T-cell (primary cell): ENCODE results near the gene ELL2. TPM values are rescaled to one million over a fixed set of nuclear protein-coding genes. Genes with fewer than 3 reads are reported as not detected.

Experiments
- ATAC-seq, 4 experiments: fragments of 200-7000 bp in 3 of 4; fragments of 150-1000 bp in 1 of 4; cut with Tn5 transposase; replicated peaks in 1 of 4; 1 replicate in 3 of 4; 2 replicates in 1 of 4; pipeline ENCODE4 v1.10.0; 2021; ENCODE audit warnings: moderate library complexity in 3 of 4, mild to moderate bottlenecking in 2 of 4, moderate number of reproducible peaks in 1 of 4
- CTCF ChIA-PET, 2 donors: fragments of 300-600 bp; sonication (Branson Sonifier 250); formaldehyde crosslinking; loops; one replicate each; lab custom pipeline; 2022; ENCODE audit warnings: antibody characterized with exemption in 2 of 2; lab: Charles Lee
- POLR2A ChIA-PET, 2 donors: fragments of 300-600 bp; sonication (Branson Sonifier 250); formaldehyde crosslinking; loops; one replicate each; lab custom pipeline; 2022; ENCODE audit warnings: antibody characterized with exemption in 2 of 2; lab: Charles Lee
- DNase-seq, 35 experiments: peaks; one replicate each; pipeline versions ENCODE4 v3.0.0 to v3.0.0-alpha.2; 2013 to 2023
- H3K27ac ChIP-seq: one replicate; pipeline ENCODE4 v1.5.1; 2013; ENCODE audit warnings: low read length
- H3K27me3 ChIP-seq, 2 experiments: replicated peaks in 1 of 2; 1 replicate in 1 of 2; 2 replicates in 1 of 2; pipeline versions ENCODE4 v1.6.1 to v1.7.0; 2013; ENCODE audit warnings: low read length in 1 of 2, mixed read lengths in 1 of 2; ENCODE audit not compliant: control insufficient read depth in 2 of 2, insufficient read depth in 2 of 2; ENCODE audit errors: extremely low read depth in 1 of 2
- H3K36me3 ChIP-seq, 2 donors: 1 replicate in 1 of 2; 2 replicates in 1 of 2; pipeline versions ENCODE4 v1.6.1 to v1.7.0; 2013; ENCODE audit warnings: low read length in 1 of 2; ENCODE audit not compliant: control insufficient read depth in 2 of 2, insufficient read depth in 1 of 2; ENCODE audit errors: extremely low read depth in 1 of 2
- H3K4me1 ChIP-seq, 2 experiments: 1 replicate in 1 of 2; 2 replicates in 1 of 2; pipeline versions ENCODE4 v1.6.1 to v1.7.0; 2013; ENCODE audit warnings: low read length in 2 of 2, mixed read lengths in 1 of 2; ENCODE audit not compliant: insufficient read depth in 2 of 2, control insufficient read depth in 1 of 2; ENCODE audit errors: extremely low read depth in 1 of 2
- H3K4me3 ChIP-seq, 2 donors: 1 replicate in 1 of 2; 2 replicates in 1 of 2; pipeline versions ENCODE4 v1.5.1 to v1.7.0; 2013; ENCODE audit warnings: mild to moderate bottlenecking in 2 of 2, low read length in 1 of 2, moderate library complexity in 1 of 2; ENCODE audit not compliant: control insufficient read depth in 1 of 2; ENCODE audit errors: extremely low read depth in 1 of 2
- H3K9me3 ChIP-seq: 2 replicates; pipeline ENCODE4 v1.7.0; 2013
- H3K27ac Mint-ChIP-seq, 2 donors: one replicate each; pipeline ENCODE4 v1.8.0; 2020 to 2021; ENCODE audit warnings: mild to moderate bottlenecking in 2 of 2, mixed read lengths in 2 of 2
- H3K27me3 Mint-ChIP-seq, 2 donors: one replicate each; pipeline ENCODE4 v1.8.0; 2021 to 2022; ENCODE audit warnings: mixed read lengths in 2 of 2
- H3K36me3 Mint-ChIP-seq: one replicate; pipeline ENCODE4 v1.8.0; 2021; ENCODE audit warnings: mixed read lengths
- H3K4me1 Mint-ChIP-seq, 3 donors: one replicate each; pipeline ENCODE4 v1.8.0; 2020 to 2022; ENCODE audit warnings: mixed read lengths in 3 of 3, mild to moderate bottlenecking in 1 of 3
- H3K4me3 Mint-ChIP-seq, 3 donors: one replicate each; pipeline ENCODE4 v1.8.0; 2020 to 2022; ENCODE audit warnings: mild to moderate bottlenecking in 3 of 3, mixed read lengths in 3 of 3, moderate library complexity in 3 of 3
- H3K9me3 Mint-ChIP-seq, 3 donors: one replicate each; pipeline ENCODE4 v1.8.0; 2020 to 2022; ENCODE audit warnings: mixed read lengths in 3 of 3
- WGBS: methylation state at CpG from one replicate; pipeline ENCODE4 v1.1.5; 2013; ENCODE audit warnings: missing lambda C conversion rate; ENCODE audit not compliant: insufficient coverage; 5-methylcytosine and 5-hydroxymethylcytosine counted together
- total RNA-seq, 35 experiments: library from RNA in 6 of 35; stranded (reverse) in 6 of 35; fragments of 120-200 nt in 1 of 35; gene quantifications; one replicate each; pipeline versions ENCODE4 v1.2.1 to v1.2.4 and lab custom pipeline; 2013 to 2026

ELL2 gene
- total RNA-seq, 5 donors from 2014 or later (not counting 1 experiment from before 2014, with no cell fraction given) = 10.3 to 57.8 (median 11.3) TPM

DNA sequence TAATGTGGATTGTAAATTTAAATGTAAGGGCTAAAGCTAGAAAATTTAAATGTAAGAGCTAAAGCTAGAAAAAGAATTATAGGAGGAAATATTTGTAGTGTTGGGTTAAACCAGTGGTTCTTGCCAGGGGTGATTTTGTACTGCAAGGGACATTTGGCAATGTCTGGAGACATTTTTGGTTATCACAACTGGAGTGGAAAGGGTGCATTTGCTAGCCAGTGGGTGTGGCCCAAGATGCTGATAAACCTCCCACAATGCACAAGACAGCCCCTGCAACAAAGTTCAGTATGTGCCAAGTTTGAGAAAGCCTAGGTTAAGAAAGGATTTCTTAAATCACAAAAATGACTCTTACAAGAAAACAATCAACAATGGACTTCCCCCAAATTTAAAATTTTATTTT is 31.6 kb upstream of the ELL2 start:
- no peaks in the 10 kb centered on the region for H3K9me3 Mint-ChIP-seq
- DNase-seq (no peak), ATAC-seq (no peak)
- peaks cover 0 to 10% of the 10 kb centered on the region in 2 donors for H3K27me3 Mint-ChIP-seq
- Histone ChIP-seq H3K27me3 (peaks cover 0 to 3% of the 10 kb centered on the region in 2 experiments), H3K36me3 (no peaks in the 10 kb centered on the region), H3K4me1 (no peaks in the 10 kb centered on the region), H3K4me3 (no peak overlapping the region), H3K9me3 (no peaks in the 10 kb centered on the region), H3K27ac (no peak overlapping the region)
- ChIA-PET POLR2A (no interaction called here), CTCF (no interaction called here)
- H3K36me3 Mint-ChIP-seq = no peaks in the 10 kb centered on the region
- H3K27ac Mint-ChIP-seq = no peak overlapping the region
- H3K4me3 Mint-ChIP-seq = no peak overlapping the region
- H3K4me1 Mint-ChIP-seq = no peaks in the 10 kb centered on the region

- ATAC-seq (no peak), DNase-seq (no peak)
- Histone ChIP-seq H3K4me1 (no peaks in the 10 kb centered on the region), H3K36me3 (no peaks in the 10 kb centered on the region), H3K27me3 (peaks cover 0 to 3% of the 10 kb centered on the region in 2 experiments), H3K4me3 (no peak overlapping the region), H3K9me3 (no peaks in the 10 kb centered on the region), H3K27ac (no peak overlapping the region)
- ChIA-PET CTCF (no interaction called here), POLR2A (interaction anchor here in 1 of 2 donors (0.6 kb wide), 1 partner anchor 25 kb away, joined by 3 read pairs; no protein-coding TSS in a partner anchor)
- H3K4me3 Mint-ChIP-seq = no peak overlapping the region
- H3K9me3 Mint-ChIP-seq = no peaks in the 10 kb centered on the region
- H3K27me3 Mint-ChIP-seq = peaks cover 0 to 5% of the 10 kb centered on the region in 2 donors
- no peaks in the 10 kb centered on the region for H3K4me1 Mint-ChIP-seq
- H3K36me3 Mint-ChIP-seq = no peaks in the 10 kb centered on the region
- H3K27ac Mint-ChIP-seq = no peak overlapping the region
- no CpG with 5 or more reads among the region's 1 CpG for WGBS
These were observed 27.8 kb upstream of the ELL2 start for GRCh38 chr5:95989283-95990048.

DNA sequence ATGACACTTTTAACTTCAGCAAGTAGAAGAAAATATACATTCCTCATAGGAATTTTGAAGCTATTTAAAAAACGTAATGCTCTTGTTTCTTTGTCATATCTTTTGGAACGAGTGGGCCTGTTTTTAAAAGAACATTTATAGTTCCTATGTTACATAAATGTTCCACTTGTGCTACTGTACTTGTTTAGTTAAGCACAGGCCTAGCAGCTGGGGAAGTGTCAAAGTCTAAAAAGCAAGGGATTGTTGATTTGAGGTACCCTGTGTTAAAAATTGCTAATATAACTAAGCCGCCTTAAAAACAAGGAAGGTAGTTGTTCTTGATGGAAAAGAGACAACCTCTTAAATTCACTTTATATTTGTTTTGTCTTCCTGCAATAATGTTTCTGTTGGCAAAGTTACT is 27.2 kb upstream of the ELL2 start:
- no CpG with 5 or more reads among the region's 3 CpGs for WGBS
- ATAC-seq (no peak), DNase-seq (no peak)
- Mint-ChIP-seq H3K27ac (no peak overlapping the region), H3K9me3 (no peaks in the 10 kb centered on the region), H3K27me3 (peaks cover 0 to 5% of the 10 kb centered on the region in 2 donors), H3K4me1 (no peaks in the 10 kb centered on the region), H3K4me3 (no peak overlapping the region), H3K36me3 (no peaks in the 10 kb centered on the region)
- CTCF ChIA-PET = no interaction called here
- Histone ChIP-seq H3K4me1 (no peaks in the 10 kb centered on the region), H3K27me3 (peaks cover 0 to 3% of the 10 kb centered on the region in 2 experiments), H3K4me3 (no peak overlapping the region), H3K27ac (no peak overlapping the region), H3K36me3 (no peaks in the 10 kb centered on the region), H3K9me3 (no peaks in the 10 kb centered on the region)
- POLR2A ChIA-PET = no interaction called here

DNA sequence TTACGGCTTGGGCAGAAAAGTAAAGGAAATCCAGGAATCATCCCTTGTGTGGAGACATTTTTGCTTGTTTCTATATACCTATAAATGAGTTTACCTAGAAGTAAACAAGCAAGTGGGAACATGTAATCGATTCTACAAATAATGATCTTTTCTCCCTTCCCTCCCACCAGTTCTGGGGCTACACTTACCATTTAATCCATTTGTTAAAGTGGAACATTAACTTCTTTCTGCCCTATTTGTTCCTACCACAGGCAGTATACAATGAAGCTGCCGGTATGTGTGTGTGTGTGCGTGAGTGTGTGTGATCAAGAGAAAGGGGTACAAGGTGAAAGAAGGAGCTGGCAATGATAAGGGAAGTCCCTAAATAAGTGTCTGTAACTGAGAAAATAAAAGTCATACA is 26.4 kb upstream of the ELL2 start:
- Histone ChIP-seq H3K27ac (no peak overlapping the region), H3K4me3 (no peak overlapping the region), H3K36me3 (no peaks in the 10 kb centered on the region), H3K9me3 (no peaks in the 10 kb centered on the region), H3K27me3 (peaks cover 0 to 3% of the 10 kb centered on the region in 2 experiments), H3K4me1 (no peaks in the 10 kb centered on the region)
- ChIA-PET CTCF (no interaction called here), POLR2A (no interaction called here)
- no peaks in the 10 kb centered on the region for H3K36me3 Mint-ChIP-seq
- H3K27ac Mint-ChIP-seq = no peak overlapping the region
- H3K4me1 Mint-ChIP-seq = no peaks in the 10 kb centered on the region
- no CpG with 5 or more reads among the region's 4 CpGs for WGBS
- H3K27me3 Mint-ChIP-seq = peaks cover 0 to 5% of the 10 kb centered on the region in 2 donors
- H3K9me3 Mint-ChIP-seq = no peaks in the 10 kb centered on the region
- no peak overlapping the region for H3K4me3 Mint-ChIP-seq
- no peak for ATAC-seq
- no peak for DNase-seq

DNA sequence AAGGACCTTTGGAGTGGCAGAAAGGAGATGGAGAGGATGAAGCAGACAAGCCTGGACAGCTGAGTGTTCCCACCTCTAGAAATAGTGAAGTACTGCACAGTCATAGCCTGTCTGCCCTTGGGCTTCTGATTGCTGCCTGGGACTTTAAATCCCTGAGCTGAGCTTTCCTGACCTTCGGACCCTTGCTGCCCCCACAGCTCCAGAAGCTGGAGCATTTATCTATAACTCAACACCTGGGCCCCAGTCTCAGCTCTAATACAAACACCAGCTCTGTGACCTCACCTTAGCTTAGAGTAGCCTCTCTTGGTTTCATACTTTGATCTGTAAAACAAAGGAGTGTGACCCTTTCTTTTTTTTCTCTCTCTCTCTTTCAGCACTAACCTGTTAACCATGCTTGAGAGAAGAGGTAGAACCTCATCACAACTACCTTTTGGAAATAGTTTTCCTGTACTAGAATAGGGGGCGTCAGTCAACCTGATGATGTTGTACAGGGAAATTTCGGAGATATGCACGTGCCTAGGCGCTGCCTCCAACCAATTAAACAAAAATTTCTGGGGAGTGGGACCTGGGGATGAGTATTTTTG is 25.4 kb upstream of the ELL2 start:
- no peaks in the 10 kb centered on the region for H3K36me3 Mint-ChIP-seq
- H3K27me3 ChIP-seq = peaks cover 0 to 3% of the 10 kb centered on the region in 2 experiments
- H3K27ac Mint-ChIP-seq = no peak overlapping the region
- no peak overlapping the region for H3K27ac ChIP-seq
- DNase-seq (no peak), ATAC-seq (no peak)
- no peak overlapping the region for H3K4me3 Mint-ChIP-seq
- ChIA-PET POLR2A (no interaction called here), CTCF (interaction anchor here in 1 of 2 donors (0.5 kb wide), 1 partner anchor 388 kb away, joined by 3 read pairs; no protein-coding TSS in a partner anchor)
- H3K9me3 Mint-ChIP-seq = no peaks in the 10 kb centered on the region
- H3K9me3 ChIP-seq = no peaks in the 10 kb centered on the region
- no peak overlapping the region for H3K4me3 ChIP-seq
- H3K27me3 Mint-ChIP-seq = no peaks in the 10 kb centered on the region
- H3K4me1 Mint-ChIP-seq = no peaks in the 10 kb centered on the region
- H3K36me3 ChIP-seq = no peaks in the 10 kb centered on the region
- H3K4me1 ChIP-seq = no peaks in the 10 kb centered on the region
- WGBS = 100% methylated on average over 1 of the region's 5 CpGs

- Histone ChIP-seq H3K36me3 (no peaks in the 10 kb centered on the region), H3K4me3 (no peak overlapping the region), H3K27ac (no peak overlapping the region), H3K4me1 (no peaks in the 10 kb centered on the region), H3K9me3 (no peaks in the 10 kb centered on the region), H3K27me3 (no peaks in the 10 kb centered on the region)
- H3K4me1 Mint-ChIP-seq = no peaks in the 10 kb centered on the region
- no peaks in the 10 kb centered on the region for H3K9me3 Mint-ChIP-seq
- ChIA-PET POLR2A (interaction anchor here (0.5 to 0.8 kb wide), 3 partner anchors 68 to 737 kb away, joined by 3 to 5 read pairs (median 4); no protein-coding TSS in a partner anchor), CTCF (no interaction called here)
- no peaks in the 10 kb centered on the region for H3K36me3 Mint-ChIP-seq
- H3K27ac Mint-ChIP-seq = no peak overlapping the region
- no peak overlapping the region for H3K4me3 Mint-ChIP-seq
- ATAC-seq = no peak
- no peak for DNase-seq
- H3K27me3 Mint-ChIP-seq = no peaks in the 10 kb centered on the region
- WGBS = no CpG with 5 or more reads among the region's 2 CpGs
These were observed 24.4 kb upstream of the ELL2 start for GRCh38 chr5:95986001-95986400.
